H1 (cell line): ENCODE measurements around the gene UBE2L6. TPM values are rescaled to one million over a fixed set of nuclear protein-coding genes. Genes with fewer than 3 reads are reported as not detected.

ENCODE experiments used
- CTCF ChIA-PET: fragments of 300-600 bp; sonication (Branson Sonifier 250); formaldehyde crosslinking; loops from one replicate; lab custom pipeline; 2021; ENCODE audit not compliant: partially characterized antibody; lab: Charles Lee
- POLR2A ChIA-PET: fragments of 300-600 bp; sonication (Branson Sonifier 250); formaldehyde crosslinking; loops from one replicate; lab custom pipeline; 2021; ENCODE audit warnings: inconsistent platforms; ENCODE audit not compliant: partially characterized antibody; lab: Charles Lee
- DNase-seq, 2 experiments: peaks; one replicate each; pipeline versions ENCODE4 v3.0.0 to v3.0.0-alpha.2; 2010 to 2022; ENCODE audit warnings: low spot score in 2 of 2, low read depth in 1 of 2, mixed read lengths in 1 of 2
- FAIRE-seq: peaks from 2 replicates; lab custom pipeline; 2011; peaks lifted over from hg19 to GRCh38; lab: Jason Lieb, UNC
- H2AFZ ChIP-seq: 2 replicates; pipeline ENCODE4 v1.8.1; 2012; ENCODE audit warnings: low read length, inconsistent platforms
- H2AK5ac ChIP-seq: 2 replicates; pipeline ENCODE4 v1.6.1; 2013; ENCODE audit warnings: low read depth, low read length
- H2BK120ac ChIP-seq: replicated peaks from 2 replicates; pipeline ENCODE3; 2013; ENCODE audit warnings: low read depth, low read length, inconsistent platforms
- H2BK12ac ChIP-seq: 2 replicates; pipeline ENCODE4 v1.6.1; 2013; ENCODE audit warnings: low read depth, low read length
- H2BK15ac ChIP-seq: 2 replicates; pipeline ENCODE4 v1.6.1; 2013; ENCODE audit warnings: low read length
- H2BK20ac ChIP-seq: 2 replicates; pipeline ENCODE4 v1.6.1; 2013; ENCODE audit warnings: low read length
- H2BK5ac ChIP-seq: 2 replicates; pipeline ENCODE4 v1.6.1; 2013; ENCODE audit warnings: low read depth, low read length
- H3K14ac ChIP-seq: 2 replicates; pipeline ENCODE4 v1.6.1; 2013; ENCODE audit warnings: inconsistent platforms; ENCODE audit not compliant: insufficient read length
- H3K18ac ChIP-seq: 2 replicates; pipeline ENCODE4 v1.6.1; 2013; ENCODE audit warnings: low read length; ENCODE audit errors: extremely low read depth
- H3K23ac ChIP-seq: 2 replicates; pipeline ENCODE4 v1.6.1; 2013; ENCODE audit warnings: inconsistent platforms; ENCODE audit not compliant: insufficient read length
- H3K23me2 ChIP-seq: 2 replicates; pipeline ENCODE4 v1.6.1; 2013; ENCODE audit warnings: low read depth, low read length
- H3K27ac ChIP-seq: 2 replicates; pipeline ENCODE4 v1.6.1; 2011; ENCODE audit warnings: low read depth, low read length, inconsistent platforms
- H3K27me3 ChIP-seq, 4 experiments: replicated peaks in 1 of 4; 1 replicate in 1 of 4; 2 replicates in 3 of 4; pipeline versions ENCODE4 v1.6.1 to v1.8.1; 2011 to 2013; ENCODE audit warnings: low read length in 3 of 4, mild to moderate bottlenecking in 3 of 4, inconsistent platforms in 2 of 4, mixed read lengths in 2 of 4, moderate library complexity in 1 of 4; ENCODE audit not compliant: control insufficient read depth in 3 of 4, insufficient read depth in 3 of 4; ENCODE audit errors: extremely low read depth in 1 of 4
- H3K36me3 ChIP-seq, 4 experiments: 2 replicates each; pipeline versions ENCODE4 v1.6.1 to v1.8.1; 2011 to 2013; ENCODE audit warnings: mild to moderate bottlenecking in 4 of 4, low read length in 3 of 4, moderate library complexity in 2 of 4, control low read depth in 1 of 4, inconsistent platforms in 1 of 4; ENCODE audit not compliant: insufficient read depth in 4 of 4, control insufficient read depth in 2 of 4
- H3K4ac ChIP-seq: replicated peaks from 2 replicates; pipeline ENCODE3; 2013; ENCODE audit warnings: low read length, low read depth, mixed read lengths, inconsistent platforms; ENCODE audit not compliant: insufficient read length
- H3K4me1 ChIP-seq, 4 experiments: replicated peaks in 1 of 4; 1 replicate in 1 of 4; 2 replicates in 3 of 4; pipeline versions ENCODE4 v1.6.1 to v1.8.1; 2011 to 2013; ENCODE audit warnings: low read length in 3 of 4, inconsistent platforms in 2 of 4, mixed read lengths in 1 of 4; ENCODE audit not compliant: insufficient read depth in 4 of 4, control insufficient read depth in 3 of 4
- H3K4me2 ChIP-seq, 2 experiments: 2 replicates each; pipeline versions ENCODE4 v1.6.1 to v1.8.1; 2011 to 2013; ENCODE audit warnings: low read depth in 2 of 2, low read length in 2 of 2, control low read depth in 1 of 2, inconsistent platforms in 1 of 2, mild to moderate bottlenecking in 1 of 2; ENCODE audit not compliant: insufficient read depth in 1 of 2
- H3K4me3 ChIP-seq, 4 experiments: fragments of 200-600, 300-600 bp in 1 of 4; sonication (generic), shearing (Covaris generic), sonication (Bioruptor Twin) in 1 of 4; 2 replicates each; pipeline versions ENCODE4 v1.5.1 to v1.8.1; 2011 to 2016; ENCODE audit warnings: low read length in 4 of 4, low read depth in 3 of 4, control low read depth in 2 of 4, inconsistent platforms in 2 of 4, mild to moderate bottlenecking in 2 of 4, mixed read lengths in 1 of 4, moderate library complexity in 1 of 4; ENCODE audit not compliant: insufficient read depth in 2 of 4; ENCODE audit errors: extremely low read depth in 1 of 4
- H3K56ac ChIP-seq: replicated peaks from 2 replicates; pipeline ENCODE3; 2013; ENCODE audit warnings: low read depth, mild to moderate bottlenecking, mixed read lengths, low read length, inconsistent platforms; ENCODE audit not compliant: insufficient read length
- H3K79me1 ChIP-seq: 2 replicates; pipeline ENCODE4 v1.6.1; 2013; ENCODE audit warnings: low read depth, low read length, control low read depth
- H3K79me2 ChIP-seq, 2 experiments: 2 replicates each; pipeline versions ENCODE4 v1.6.1 to v1.8.1; 2012 to 2013; ENCODE audit warnings: low read length in 2 of 2, mild to moderate bottlenecking in 2 of 2, inconsistent platforms in 1 of 2; ENCODE audit not compliant: insufficient read depth in 2 of 2, control insufficient read depth in 1 of 2
- H3K9ac ChIP-seq, 4 experiments: replicated peaks in 1 of 4; 1 replicate in 1 of 4; 2 replicates in 3 of 4; pipeline versions ENCODE4 v1.6.1 to v1.8.1; 2011 to 2013; ENCODE audit warnings: low read depth in 3 of 4, low read length in 3 of 4, control low read depth in 2 of 4, mild to moderate bottlenecking in 2 of 4, moderate library complexity in 2 of 4, inconsistent platforms in 1 of 4; ENCODE audit errors: extremely low read depth in 1 of 4
- H3K9me3 ChIP-seq, 2 experiments: 2 replicates each; pipeline versions ENCODE4 v1.6.1 to v1.8.1; 2012 to 2013; ENCODE audit warnings: mild to moderate bottlenecking in 2 of 2, moderate library complexity in 2 of 2, control low read depth in 1 of 2, inconsistent platforms in 1 of 2, low read depth in 1 of 2, low read length in 1 of 2, mixed read lengths in 1 of 2; ENCODE audit not compliant: insufficient read depth in 2 of 2
- H4K20me1 ChIP-seq, 2 experiments: replicated peaks in 1 of 2; 2 replicates each; pipeline versions ENCODE3 to v1.8.1; 2011 to 2013; ENCODE audit warnings: inconsistent platforms in 2 of 2, low read length in 2 of 2, mild to moderate bottlenecking in 1 of 2; ENCODE audit not compliant: insufficient read depth in 2 of 2, control insufficient read depth in 1 of 2
- H4K5ac ChIP-seq: 2 replicates; pipeline ENCODE4 v1.6.1; 2013; ENCODE audit warnings: low read length, low read depth, mixed read lengths, inconsistent platforms; ENCODE audit not compliant: insufficient read length
- H4K8ac ChIP-seq: 2 replicates; pipeline ENCODE4 v1.8.0; 2013; ENCODE audit warnings: mild to moderate bottlenecking, moderate library complexity, low read length, inconsistent platforms; ENCODE audit not compliant: insufficient read depth; ENCODE audit errors: extremely low read depth
- H4K91ac ChIP-seq: replicated peaks from 2 replicates; pipeline ENCODE3; 2013; ENCODE audit warnings: low read length, mixed read lengths, inconsistent platforms; ENCODE audit not compliant: insufficient read length
- BRCA1 ChIP-seq: IDR thresholded peaks from 2 replicates; pipeline ENCODE4 v1.6.1; 2012; ENCODE audit warnings: low read depth, low read length, improper control_type of control experiment
- CBX8 ChIP-seq: fragments of 300-800, 300-1000 bp; sonication (generic); IDR thresholded peaks from 2 replicates; pipeline ENCODE4 v1.7.1; 2016; ENCODE audit warnings: low read depth, low read length, borderline replicate concordance
- CHD2 ChIP-seq: IDR thresholded peaks from 2 replicates; pipeline ENCODE4 v1.6.1; 2012; ENCODE audit warnings: low read length, improper control_type of control experiment
- HDAC6 ChIP-seq: IDR thresholded peaks from one replicate; pipeline ENCODE4 v1.7.1; 2012; ENCODE audit warnings: low read depth, mild to moderate bottlenecking, inconsistent platforms, low read length, moderate library complexity
- POU5F1 ChIP-seq: IDR thresholded peaks from 2 replicates; pipeline ENCODE4 v1.6.1; 2011; ENCODE audit warnings: low read depth, mild to moderate bottlenecking, low read length, moderate library complexity
- RAD21 ChIP-seq, 2 experiments: IDR thresholded peaks in 1 of 2; conservative IDR thresholded peaks in 1 of 2; 2 replicates each; pipeline ENCODE4 v1.6.1; 2011; ENCODE audit warnings: low read depth in 2 of 2, low read length in 2 of 2, improper control_type of control experiment in 1 of 2, inconsistent platforms in 1 of 2, mild to moderate bottlenecking in 1 of 2, moderate library complexity in 1 of 2
- RNF2 ChIP-seq: fragments of 200-900, 300-1000 bp; sonication (generic); IDR thresholded peaks from 2 replicates; pipeline ENCODE4 v1.7.1; 2016; ENCODE audit warnings: borderline replicate concordance, low read depth, mild to moderate bottlenecking, antibody characterized with exemption, low read length; ENCODE audit not compliant: poor library complexity, severe bottlenecking; ENCODE audit errors: missing control alignments
- SAP30 ChIP-seq: fragments of 300-600 bp; sonication (generic); IDR thresholded peaks from 2 replicates; pipeline ENCODE4 v1.7.1; 2012; ENCODE audit warnings: low read length, moderate library complexity, mild to moderate bottlenecking, inconsistent platforms; ENCODE audit not compliant: insufficient read depth, insufficient replicate concordance
- SIRT6 ChIP-seq: IDR thresholded peaks from one replicate; pipeline ENCODE4 v1.7.1; 2012; ENCODE audit warnings: low read length, inconsistent platforms
- SRF ChIP-seq: IDR thresholded peaks from 2 replicates; pipeline ENCODE4 v1.6.1; 2011; ENCODE audit warnings: mild to moderate bottlenecking, low read depth, low read length, moderate library complexity
- WGBS, 2 experiments: shearing (Covaris generic) in 1 of 2; methylation state at CpG; one replicate each; pipeline versions ENCODE4 v1.1.6 to v1.1.7; 2013 to 2015; ENCODE audit warnings: low lambda C conversion rate in 2 of 2, mixed read lengths in 2 of 2, inconsistent platforms in 1 of 2, low coverage in 1 of 2, missing lambda C conversion rate in 1 of 2; ENCODE audit not compliant: insufficient replicate concordance in 2 of 2, insufficient coverage in 1 of 2, insufficient read length in 1 of 2; ENCODE audit errors: extremely low coverage in 1 of 2, missing lambda C conversion rate in 1 of 2; 5-methylcytosine and 5-hydroxymethylcytosine counted together
- polyA plus RNA-seq, 7 experiments: library from polyadenylated mRNA; depleted of rRNA in 3 of 7; stranded (reverse) in 5 of 7; unstranded in 2 of 7; fragments of >200 nt in 5 of 7; fragments of 200-250 nt in 2 of 7; gene quantifications; 1 replicate in 5 of 7; 2 replicates in 1 of 7; 4 replicates in 1 of 7; pipeline versions ENCODE4 v1.2.1 to v1.2.3, GENCODE V29; 2011 to 2013; ENCODE audit warnings: missing spikeins in 2 of 7, mixed read lengths in 2 of 7
- total RNA-seq: library from RNA; stranded (reverse); fragmentation: NEBNext Ultra II Directional; extraction: Animal tissue kit (Norgen Biotek cat#: 25700); gene quantifications from 2 replicates; pipeline ENCODE4 v1.2.1, GENCODE V29; 2021
- TF ChIP-seq, protein P1 (sequence below): IDR thresholded peaks from 2 replicates; pipeline ENCODE4 v1.6.1; 2012; ENCODE audit warnings: inconsistent platforms

The UBE2L6 gene
- total and polyA plus RNA-seq, 2 of the 8 experiments (the other 6 are each of a cell fraction or from before 2014, with no cell fraction given): 67.8 to 89.2 TPM

DNA sequence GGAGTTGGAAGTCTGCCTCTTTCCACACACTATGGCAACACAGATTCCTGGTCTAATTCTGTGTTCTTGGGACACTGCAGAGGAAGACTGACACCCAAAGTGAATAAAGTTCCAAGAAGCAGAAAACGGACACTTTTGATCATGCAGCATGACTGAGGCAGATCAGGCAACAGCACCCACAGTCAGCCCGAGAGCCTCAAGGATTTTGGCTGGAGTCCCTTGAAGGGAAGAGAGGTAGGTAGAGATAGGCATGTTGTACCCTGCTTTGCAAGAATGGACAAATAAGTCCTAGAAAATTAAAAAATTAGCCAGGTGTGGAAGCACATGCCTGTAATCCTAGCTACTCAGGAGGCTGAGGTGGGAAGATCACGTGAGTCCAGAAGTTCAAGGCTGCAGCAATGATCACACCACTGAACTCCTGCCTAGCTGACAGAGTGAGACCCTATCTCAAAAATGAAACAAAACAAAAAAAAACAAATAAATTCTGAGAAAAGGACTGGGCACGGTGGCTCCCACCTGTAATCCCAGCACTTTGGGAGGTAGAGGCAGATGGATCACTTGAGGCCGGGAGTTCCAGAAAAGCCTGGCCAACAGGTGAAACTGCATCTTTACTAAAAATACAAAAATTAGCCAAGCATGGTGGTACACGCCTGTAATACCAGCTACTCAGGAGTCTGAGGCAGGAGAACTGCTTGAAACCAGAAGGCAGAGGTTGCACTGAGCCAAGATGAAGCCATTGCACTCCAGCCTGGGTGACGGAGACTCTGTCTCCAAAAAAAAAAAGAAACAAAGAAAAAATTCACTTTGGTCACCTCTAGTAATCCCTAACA is 58.9 kb downstream of the UBE2L6 start:
- no peak overlapping the region for H3K14ac ChIP-seq
- H3K4ac ChIP-seq: no peak overlapping the region
- no peak overlapping the region for H3K18ac ChIP-seq
- no peaks in the 10 kb centered on the region; a peak in 1 of 7 replicates for H3K27me3 ChIP-seq
- ChIA-PET POLR2A (interaction anchor here (1.0 to 1.4 kb wide), 2 partner anchors 9 to 167 kb away, joined by 3 to 4 read pairs; no protein-coding TSS in a partner anchor), CTCF (interaction anchor here (0.9 to 33.7 kb wide), 6 partner anchors 11 to 28 kb away, joined by 3 to 1146 read pairs (median 8); partner anchors contain the start of genes SLC43A1, SMTNL1 and TIMM10)
- no peak overlapping the region for H2BK5ac ChIP-seq
- H4K8ac ChIP-seq: no peak overlapping the region
- no peak overlapping the region for H2BK120ac ChIP-seq
- H4K5ac ChIP-seq: no peak overlapping the region
- 91% methylated on average over 7 of the region's 7 CpGs; no CpG with 5 or more reads in 1 of the 2 experiments for WGBS, 2 experiments
- H3K56ac ChIP-seq: no peak overlapping the region
- H3K23me2 ChIP-seq: peaks cover 1% of the 10 kb centered on the region; the same call in 1 of the 2 replicates
- no peak overlapping the region for H3K23ac ChIP-seq
- no peak overlapping the region for H2AK5ac ChIP-seq
- DNase-seq: no peak
- peaks cover under 1% of the 10 kb centered on the region; the same call in 1 of the 2 replicates for H3K79me1 ChIP-seq
- FAIRE-seq: no peak
- H2BK15ac ChIP-seq: no peak overlapping the region
- H2BK12ac ChIP-seq: no peak overlapping the region
- H3K27ac ChIP-seq: no peak overlapping the region
- H3K9me3 ChIP-seq: no peaks in the 10 kb centered on the region
- no peak overlapping the region for H2AFZ ChIP-seq
- H3K36me3 ChIP-seq: no peaks in the 10 kb centered on the region
- no peak overlapping the region for H4K91ac ChIP-seq
- peaks cover 0 to 3% (median 1%) of the 10 kb centered on the region in 4 experiments for H3K4me1 ChIP-seq
- peaks cover 0 to 30% of the 10 kb centered on the region in 2 experiments; a peak in 3 of 4 replicates for H3K79me2 ChIP-seq
- peaks cover 2 to 3% of the 10 kb centered on the region in 2 experiments for H4K20me1 ChIP-seq
- H3K4me2 ChIP-seq: no peak overlapping the region
- no peak overlapping the region for H3K4me3 ChIP-seq
- H3K9ac ChIP-seq: no peak overlapping the region
- no peak overlapping the region for H2BK20ac ChIP-seq
- TF ChIP-seq CBX8 (no peak), BRCA1 (no peak), RAD21 (IDR thresholded peaks at IDR 0.05 in 1 of 2, conservative IDR thresholded peaks at IDR 0.05 in 1 of 2; ENCODE audit: low read depth in 2 of 2, low read length in 2 of 2) (no peak), SAP30 (no peak), SRF (no peak), RNF2 (no peak), POU5F1 (no peak), CHD2 (no peak), HDAC6 (no peak), SIRT6 (no peak)
- TF ChIP-seq, protein P1, sequence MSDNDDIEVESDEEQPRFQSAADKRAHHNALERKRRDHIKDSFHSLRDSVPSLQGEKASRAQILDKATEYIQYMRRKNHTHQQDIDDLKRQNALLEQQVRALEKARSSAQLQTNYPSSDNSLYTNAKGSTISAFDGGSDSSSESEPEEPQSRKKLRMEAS: no peak
